ENCODE measurements around the gene TMEM114.

DNA sequence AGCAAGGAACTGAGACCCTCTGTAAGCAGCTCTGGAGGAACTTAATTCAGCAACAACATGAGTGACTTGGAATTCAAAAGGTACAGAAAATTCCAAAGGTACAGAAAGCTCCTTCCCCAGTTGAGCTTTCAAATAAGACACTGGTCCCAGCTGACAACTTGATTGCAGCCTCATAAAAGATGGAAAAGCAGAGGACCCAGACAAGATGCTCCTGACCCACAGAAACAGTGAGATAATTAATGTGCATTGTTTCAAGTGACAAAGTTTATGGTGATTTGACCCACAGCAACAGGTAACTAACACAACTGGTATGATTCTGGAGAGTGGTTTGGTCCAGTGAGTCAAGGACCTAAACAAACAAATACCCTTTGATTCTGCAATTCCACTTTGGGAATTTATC, 15.2 kb upstream of the TMEM114 start:
- TF ChIP-seq, protein P1, sequence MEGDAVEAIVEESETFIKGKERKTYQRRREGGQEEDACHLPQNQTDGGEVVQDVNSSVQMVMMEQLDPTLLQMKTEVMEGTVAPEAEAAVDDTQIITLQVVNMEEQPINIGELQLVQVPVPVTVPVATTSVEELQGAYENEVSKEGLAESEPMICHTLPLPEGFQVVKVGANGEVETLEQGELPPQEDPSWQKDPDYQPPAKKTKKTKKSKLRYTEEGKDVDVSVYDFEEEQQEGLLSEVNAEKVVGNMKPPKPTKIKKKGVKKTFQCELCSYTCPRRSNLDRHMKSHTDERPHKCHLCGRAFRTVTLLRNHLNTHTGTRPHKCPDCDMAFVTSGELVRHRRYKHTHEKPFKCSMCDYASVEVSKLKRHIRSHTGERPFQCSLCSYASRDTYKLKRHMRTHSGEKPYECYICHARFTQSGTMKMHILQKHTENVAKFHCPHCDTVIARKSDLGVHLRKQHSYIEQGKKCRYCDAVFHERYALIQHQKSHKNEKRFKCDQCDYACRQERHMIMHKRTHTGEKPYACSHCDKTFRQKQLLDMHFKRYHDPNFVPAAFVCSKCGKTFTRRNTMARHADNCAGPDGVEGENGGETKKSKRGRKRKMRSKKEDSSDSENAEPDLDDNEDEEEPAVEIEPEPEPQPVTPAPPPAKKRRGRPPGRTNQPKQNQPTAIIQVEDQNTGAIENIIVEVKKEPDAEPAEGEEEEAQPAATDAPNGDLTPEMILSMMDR (IDR thresholded peaks at IDR 0.05) = no peak
- TF ChIP-seq POLR2A (IDR thresholded peaks at IDR 0.05) = no peak
